ENCODE data around the gene ABI1. TPM values are rescaled to one million over a fixed set of nuclear protein-coding genes. Genes with fewer than 3 reads are reported as not detected.

The ABI1 gene
- total RNA-seq, 2 experiments from 2014 or later: 83.2 to 83.6 TPM

GRCh38 chr10:26729395-26729794 lies 131.4 kb downstream of the ABI1 start:
- POLR2A ChIA-PET: no interaction called here
- intact Hi-C loops (cut with DNase I, micrococcal nuclease): loop anchor here (5.0 to 10.0 kb wide), 4 partner anchors 125 to 635 kb away; partner anchors contain the start of gene ABI1 (in 2 of the 2)
- peaks cover 34% of the 10 kb centered on the region for H3K36me3 ChIP-seq (ENCODE audit: insufficient read depth, low read length)
- peaks cover 57% of the 10 kb centered on the region for H3K36me3 Mint-ChIP-seq (ENCODE audit: low read depth)
- ATAC-seq (ENCODE audit: poor library complexity) (no peak), DNase-seq (no peak)
- H3K4me3 Mint-ChIP-seq: no peak overlapping the region
- no peak overlapping the region for H3K27ac Mint-ChIP-seq
- H3K4me3 ChIP-seq (ENCODE audit: low read length): no peak overlapping the region
- no peaks in the 10 kb centered on the region for H3K27me3 Mint-ChIP-seq
- H3K27ac ChIP-seq (ENCODE audit: low read depth in 1 of 2, low read length in 2 of 2): no peak overlapping the region
- H3K4me1 Mint-ChIP-seq (ENCODE audit: low read depth): peaks cover 3% of the 10 kb centered on the region
- H3K27me3 ChIP-seq (ENCODE audit: control insufficient read depth in 1 of 2, insufficient read depth in 2 of 2, low read length in 2 of 2): no peaks in the 10 kb centered on the region
- no peaks in the 10 kb centered on the region for H3K4me1 ChIP-seq (ENCODE audit: insufficient read depth, low read length)
- H3K9me3 ChIP-seq (ENCODE audit: control insufficient read depth in 1 of 2, insufficient read depth in 1 of 2, low read length in 2 of 2): no peaks in the 10 kb centered on the region
- CTCF ChIA-PET: interaction anchor here (0.6 to 1.3 kb wide), 2 partner anchors 132 to 140 kb away, joined by 3 to 5 read pairs; no protein-coding TSS in a partner anchor
- no peak for TF ChIP-seq CTCF (IDR thresholded peaks at IDR 0.05)
- no peaks in the 10 kb centered on the region for H3K9me3 Mint-ChIP-seq

GRCh38 chr10:26728957-26729356 lies 131.8 kb downstream of the ABI1 start:
- ChIA-PET CTCF (interaction anchor here (0.9 to 1.3 kb wide), 2 partner anchors 127 to 133 kb away, joined by 3 to 5 read pairs; no protein-coding TSS in a partner anchor), POLR2A (no interaction called here)
- intact Hi-C loops (cut with DNase I, micrococcal nuclease): loop anchor here (5.0 to 10.0 kb wide), 4 partner anchors 124 to 636 kb away; partner anchors contain the start of gene ABI1 (in 2 of the 2)
- H3K4me3 Mint-ChIP-seq: no peak overlapping the region
- Histone ChIP-seq H3K9me3 (ENCODE audit: control insufficient read depth in 1 of 2, insufficient read depth in 1 of 2, low read length in 2 of 2) (no peaks in the 10 kb centered on the region), H3K4me3 (ENCODE audit: low read length) (no peak overlapping the region), H3K27me3 (ENCODE audit: control insufficient read depth in 1 of 2, insufficient read depth in 2 of 2, low read length in 2 of 2) (no peaks in the 10 kb centered on the region), H3K4me1 (ENCODE audit: insufficient read depth, low read length) (no peaks in the 10 kb centered on the region), H3K36me3 (ENCODE audit: insufficient read depth, low read length) (peaks cover 34% of the 10 kb centered on the region), H3K27ac (ENCODE audit: low read depth in 1 of 2, low read length in 2 of 2) (no peak overlapping the region)
- peaks cover 60% of the 10 kb centered on the region for H3K36me3 Mint-ChIP-seq (ENCODE audit: low read depth)
- H3K27ac Mint-ChIP-seq: no peak overlapping the region
- no peaks in the 10 kb centered on the region for H3K27me3 Mint-ChIP-seq
- DNase-seq (no peak), ATAC-seq (ENCODE audit: poor library complexity) (no peak)
- peaks cover 3% of the 10 kb centered on the region for H3K4me1 Mint-ChIP-seq (ENCODE audit: low read depth)
- no peak for TF ChIP-seq CTCF (IDR thresholded peaks at IDR 0.05)
- no peaks in the 10 kb centered on the region for H3K9me3 Mint-ChIP-seq

DNA sequence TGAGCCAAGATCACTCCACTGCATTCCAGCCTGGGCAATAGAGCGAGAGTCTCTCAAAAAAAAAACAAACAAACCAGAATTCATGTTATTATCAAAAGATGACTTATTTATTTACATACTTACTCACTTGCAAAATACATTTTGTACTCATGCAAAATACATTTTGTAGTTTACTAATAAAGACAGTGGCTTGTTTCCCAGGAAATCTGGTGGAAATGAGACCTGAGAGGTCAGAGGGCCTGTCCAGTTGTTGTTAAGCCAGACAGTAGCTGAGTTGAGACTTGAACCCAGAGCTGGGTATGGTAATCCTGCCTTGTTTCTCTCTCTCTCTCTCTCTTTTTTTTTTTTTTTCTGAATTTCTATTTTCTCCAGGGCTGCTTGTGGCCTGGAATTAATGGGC lies 133.8 kb downstream of the ABI1 start:
- no peaks in the 10 kb centered on the region for H3K9me3 Mint-ChIP-seq
- ChIA-PET POLR2A (interaction anchor here (1.2 kb wide), 1 partner anchor 117 kb away, joined by 3 read pairs; no protein-coding TSS in a partner anchor), CTCF (interaction anchor here (0.6 to 1.9 kb wide), 11 partner anchors 8 to 318 kb away, joined by 3 to 31 read pairs (median 5); partner anchors contain the start of gene ABI1)
- H3K4me1 ChIP-seq (ENCODE audit: insufficient read depth, low read length): peaks cover under 1% of the 10 kb centered on the region
- peaks cover 25% of the 10 kb centered on the region for H3K36me3 ChIP-seq (ENCODE audit: insufficient read depth, low read length)
- no peaks in the 10 kb centered on the region for H3K27me3 ChIP-seq (ENCODE audit: control insufficient read depth in 1 of 2, insufficient read depth in 2 of 2, low read length in 2 of 2)
- peaks cover 3% of the 10 kb centered on the region for H3K4me1 Mint-ChIP-seq (ENCODE audit: low read depth)
- intact Hi-C loops (cut with DNase I, micrococcal nuclease): loop anchor here (5.0 to 10.0 kb wide), 4 partner anchors 122 to 638 kb away; partner anchors contain the start of gene ABI1 (in 2 of the 2)
- DNase-seq (no peak), ATAC-seq (ENCODE audit: poor library complexity) (no peak)
- no peak overlapping the region for H3K27ac Mint-ChIP-seq
- no peak for TF ChIP-seq CTCF (IDR thresholded peaks at IDR 0.05)
- peaks cover 57% of the 10 kb centered on the region for H3K36me3 Mint-ChIP-seq (ENCODE audit: low read depth)
- no peaks in the 10 kb centered on the region for H3K9me3 ChIP-seq (ENCODE audit: control insufficient read depth in 1 of 2, insufficient read depth in 1 of 2, low read length in 2 of 2)
- no peak overlapping the region for H3K4me3 ChIP-seq (ENCODE audit: low read length)
- no peak overlapping the region for H3K4me3 Mint-ChIP-seq
- no peak overlapping the region for H3K27ac ChIP-seq (ENCODE audit: low read depth in 1 of 2, low read length in 2 of 2)
- no peaks in the 10 kb centered on the region for H3K27me3 Mint-ChIP-seq
